22Rv1 (cell line): ENCODE results near the gene KMT2A.

ENCODE experiments used
- CTCF ChIP-seq: fragments of 450-650 bp; IDR thresholded peaks from 2 replicates; pipeline ENCODE4 v1.5.1; 2017; ENCODE audit warnings: mild to moderate bottlenecking
- ZFX ChIP-seq: fragments of 450-650 bp; IDR thresholded peaks from 2 replicates; pipeline ENCODE4 v1.6.1; 2017; ENCODE audit warnings: antibody characterized with exemption, borderline replicate concordance

- no peak for TF ChIP-seq CTCF
- no peak for TF ChIP-seq ZFX
Measured at GRCh38 chr11:118519549-118519948, 83.3 kb downstream of the KMT2A start.
